IMR-90 (cell line): ENCODE results near the gene TRNT1. TPM values are rescaled to one million over a fixed set of nuclear protein-coding genes. Genes with fewer than 3 reads are reported as not detected.

ENCODE experiments used
- ATAC-seq: fragments of 200-7000 bp; cut with Tn5 transposase; 2 replicates; pipeline ENCODE4 v1.9.1; 2020; ENCODE audit warnings: low read depth, mild to moderate bottlenecking, moderate library complexity
- BruUV-seq: library from RNA; stranded (reverse); fragments of 400-500 nt; replicated peaks from 2 replicates; lab custom pipeline; 2021; lab: Mats Ljungman, UMichigan
- CTCF ChIA-PET: fragments of 300-600 bp; formaldehyde crosslinking; extraction: SDS; loops from one replicate; lab custom pipeline; 2021; ENCODE audit warnings: antibody characterized with exemption; lab: Yijun Ruan, JAX
- POLR2A ChIA-PET: fragments of 300-600 bp; sonication (Branson Sonifier 250); formaldehyde crosslinking; loops from one replicate; lab custom pipeline; 2022; ENCODE audit warnings: antibody characterized with exemption; ENCODE audit not compliant: unreplicated experiment; lab: Charles Lee
- DNase-seq: peaks from one replicate; pipeline ENCODE4 v3.0.0; 2013
- H2AFZ ChIP-seq: replicated peaks from 2 replicates; pipeline ENCODE3; 2013; ENCODE audit warnings: low read length, mild to moderate bottlenecking; ENCODE audit not compliant: poor library complexity
- H2AK5ac ChIP-seq: 2 replicates; pipeline ENCODE4 v1.6.1; 2013; ENCODE audit warnings: low read depth, low read length, inconsistent platforms
- H2AK9ac ChIP-seq: replicated peaks from 2 replicates; pipeline ENCODE3; 2013; ENCODE audit warnings: mild to moderate bottlenecking, low read depth, low read length, moderate library complexity; ENCODE audit not compliant: poor library complexity
- H2BK120ac ChIP-seq: 2 replicates; pipeline ENCODE4 v1.6.1; 2013; ENCODE audit warnings: low read depth, low read length, inconsistent platforms
- H2BK15ac ChIP-seq: 3 replicates; pipeline ENCODE4 v1.6.1; 2013; ENCODE audit warnings: low read depth, low read length, inconsistent platforms
- H2BK20ac ChIP-seq: 2 replicates; pipeline ENCODE4 v1.6.1; 2013; ENCODE audit warnings: low read depth, mild to moderate bottlenecking, inconsistent platforms, low read length, moderate library complexity
- H2BK5ac ChIP-seq: 2 replicates; pipeline ENCODE4 v1.6.1; 2013; ENCODE audit warnings: mild to moderate bottlenecking, low read depth, low read length, inconsistent platforms; ENCODE audit not compliant: poor library complexity, severe bottlenecking
- H3K14ac ChIP-seq: replicated peaks from 2 replicates; pipeline ENCODE4 v1.6.1; 2013; ENCODE audit warnings: low read depth, low read length, inconsistent platforms
- H3K18ac ChIP-seq: 2 replicates; pipeline ENCODE4 v1.6.1; 2013; ENCODE audit warnings: low read depth, low read length, control low read depth
- H3K23ac ChIP-seq: 2 replicates; pipeline ENCODE4 v1.6.1; 2013; ENCODE audit warnings: low read depth, low read length, inconsistent platforms
- H3K27ac ChIP-seq: 2 replicates; pipeline ENCODE4 v1.5.1; 2013; ENCODE audit warnings: mild to moderate bottlenecking, control low read depth, low read length; ENCODE audit not compliant: insufficient read depth
- H3K27me3 ChIP-seq: 2 replicates; pipeline ENCODE4 v1.6.1; 2013; ENCODE audit warnings: low read length; ENCODE audit not compliant: control insufficient read depth, insufficient read depth
- H3K36me3 ChIP-seq: 2 replicates; pipeline ENCODE4 v1.6.1; 2013; ENCODE audit warnings: low read length, mixed read lengths; ENCODE audit not compliant: control insufficient read depth, insufficient read depth
- H3K4ac ChIP-seq: 2 replicates; pipeline ENCODE4 v1.6.1; 2013; ENCODE audit warnings: low read depth, low read length, inconsistent platforms
- H3K4me1 ChIP-seq: 2 replicates; pipeline ENCODE4 v1.6.1; 2013; ENCODE audit warnings: low read length, mixed read lengths; ENCODE audit not compliant: control insufficient read depth, insufficient read depth
- H3K4me2 ChIP-seq: 2 replicates; pipeline ENCODE4 v1.6.1; 2013; ENCODE audit warnings: low read depth, mild to moderate bottlenecking, control low read depth, low read length, moderate library complexity
- H3K4me3 ChIP-seq: 2 replicates; pipeline ENCODE4 v1.5.1; 2013; ENCODE audit warnings: low read depth, mild to moderate bottlenecking, control low read depth, low read length, moderate library complexity; ENCODE audit not compliant: insufficient read depth
- H3K56ac ChIP-seq: 2 replicates; pipeline ENCODE4 v1.6.1; 2013; ENCODE audit warnings: low read length, inconsistent platforms; ENCODE audit not compliant: insufficient read depth; ENCODE audit errors: extremely low read depth
- H3K79me1 ChIP-seq, 2 experiments: 2 replicates each; pipeline ENCODE4 v1.6.1; 2013; ENCODE audit warnings: low read length in 2 of 2, inconsistent platforms in 1 of 2, low read depth in 1 of 2
- H3K9ac ChIP-seq: 2 replicates; pipeline ENCODE4 v1.6.1; 2013; ENCODE audit warnings: low read depth, low read length, control low read depth
- H3K9me1 ChIP-seq: 2 replicates; pipeline ENCODE4 v1.6.1; 2013; ENCODE audit warnings: low read length, inconsistent platforms; ENCODE audit not compliant: insufficient read depth
- H3K9me3 ChIP-seq: 2 replicates; pipeline ENCODE4 v1.6.1; 2013; ENCODE audit warnings: low read length; ENCODE audit not compliant: control insufficient read depth, insufficient read depth
- H4K20me1 ChIP-seq: 2 replicates; pipeline ENCODE4 v1.6.1; 2013; ENCODE audit warnings: low read length, inconsistent platforms; ENCODE audit not compliant: insufficient read depth
- H4K5ac ChIP-seq: 2 replicates; pipeline ENCODE4 v1.6.1; 2013; ENCODE audit warnings: mild to moderate bottlenecking, low read depth, low read length, control low read depth
- H4K8ac ChIP-seq, 2 experiments: 2 replicates each; pipeline ENCODE4 v1.6.1; 2013; ENCODE audit warnings: low read depth in 2 of 2, low read length in 2 of 2, control low read depth in 1 of 2, inconsistent platforms in 1 of 2
- H4K91ac ChIP-seq: 2 replicates; pipeline ENCODE4 v1.6.1; 2013; ENCODE audit warnings: low read depth, low read length, inconsistent platforms; ENCODE audit not compliant: insufficient read depth
- BHLHE40 ChIP-seq: fragments of 150-350 bp; IDR thresholded peaks from 2 replicates; pipeline ENCODE4 v1.6.1; 2016; ENCODE audit warnings: mild to moderate bottlenecking, low read depth, low read length
- CEBPB ChIP-seq: IDR thresholded peaks from 2 replicates; pipeline ENCODE4 v1.6.1; 2012; ENCODE audit warnings: low read depth, low read length, improper control_type of control experiment
- CHD1 ChIP-seq: IDR thresholded peaks from 2 replicates; pipeline ENCODE4 v1.6.1; 2012; ENCODE audit warnings: low read depth, low read length, improper control_type of control experiment
- FOS ChIP-seq: fragments of 150-350 bp; IDR thresholded peaks from 2 replicates; pipeline ENCODE4 v1.6.1; 2016; ENCODE audit warnings: low read depth, low read length
- MAFK ChIP-seq: IDR thresholded peaks from 2 replicates; pipeline ENCODE4 v1.6.1; 2012; ENCODE audit warnings: low read depth, low read length, improper control_type of control experiment
- MAZ ChIP-seq: IDR thresholded peaks from 2 replicates; pipeline ENCODE4 v1.6.1; 2012; ENCODE audit warnings: low read depth, mild to moderate bottlenecking, low read length, improper control_type of control experiment, moderate library complexity, borderline replicate concordance
- MXI1 ChIP-seq: IDR thresholded peaks from 2 replicates; pipeline ENCODE4 v1.6.1; 2012; ENCODE audit warnings: low read depth, mild to moderate bottlenecking, low read length, moderate library complexity, borderline replicate concordance
- NFE2L2 ChIP-seq: fragments of 150-350 bp; IDR thresholded peaks from 2 replicates; pipeline ENCODE4 v1.6.1; 2016; ENCODE audit warnings: low read depth, mild to moderate bottlenecking, low read length
- POLR2A ChIP-seq: IDR thresholded peaks from 2 replicates; pipeline ENCODE4 v1.6.1; 2012; ENCODE audit warnings: mild to moderate bottlenecking, low read depth, low read length
- RAD21 ChIP-seq: IDR thresholded peaks from 2 replicates; pipeline ENCODE4 v1.6.1; 2012; ENCODE audit warnings: low read length, improper control_type of control experiment
- RCOR1 ChIP-seq: IDR thresholded peaks from 2 replicates; pipeline ENCODE4 v1.6.1; 2012; ENCODE audit warnings: mild to moderate bottlenecking, low read length, improper control_type of control experiment; ENCODE audit not compliant: insufficient replicate concordance
- RFX5 ChIP-seq: IDR thresholded peaks from 2 replicates; pipeline ENCODE4 v1.8.0; 2012; ENCODE audit warnings: low read depth, mild to moderate bottlenecking, low read length, moderate library complexity
- SMC3 ChIP-seq: fragments of 150-350 bp; IDR thresholded peaks from 2 replicates; pipeline ENCODE4 v1.6.1; 2016; ENCODE audit warnings: low read depth, mild to moderate bottlenecking, antibody characterized with exemption, low read length, moderate library complexity
- WGBS, 2 experiments: methylation state at CpG; one replicate each; pipeline versions ENCODE4 v1.1.5 to v1.1.7; 2013; ENCODE audit warnings: missing lambda C conversion rate in 2 of 2; ENCODE audit not compliant: insufficient read length in 1 of 2; ENCODE audit errors: extremely low coverage in 2 of 2; 5-methylcytosine and 5-hydroxymethylcytosine counted together
- dilution Hi-C: fragments of 300-500 bp; cut with HindIII; formaldehyde crosslinking; loops from one replicate; pipeline ENCODE4 v1.14.3; 2018; ENCODE audit warnings: low sequenced_read_pairs; ENCODE audit not compliant: unreplicated experiment
- in situ Hi-C: fragments of 300-500 bp; cut with MboI; formaldehyde crosslinking; loops from 3 replicates; pipeline ENCODE4 v1.14.3; 2019; ENCODE audit warnings: low sequenced_read_pairs, inconsistent platforms, mixed read lengths
- intact Hi-C: fragments of 100-400 bp; cut with micrococcal nuclease; formaldehyde crosslinking; loops from 2 replicates; pipeline ENCODE4 v1.10.0; 2022
- polyA plus RNA-seq, 3 experiments: library from polyadenylated mRNA; depleted of rRNA; stranded (reverse); fragments of >200 nt; gene quantifications; 2 replicates each; pipeline ENCODE4 v1.2.3, GENCODE V29; 2012; ENCODE audit warnings: low replicate concordance in 1 of 3
- total RNA-seq: library from RNA; depleted of rRNA; stranded (reverse); fragments of >200 nt; gene quantifications from 2 replicates; pipeline ENCODE4 v1.2.3, GENCODE V29; 2012
- TF ChIP-seq, protein P1 (sequence below): fragments of 150-350 bp; IDR thresholded peaks from 2 replicates; pipeline ENCODE4 v1.6.1; 2017; ENCODE audit warnings: mild to moderate bottlenecking, antibody characterized with exemption, low read length, low read depth
- TF ChIP-seq, protein P2 (sequence below): fragments of 150-350 bp; IDR thresholded peaks from 2 replicates; pipeline ENCODE4 v1.6.1; 2016; ENCODE audit warnings: low read depth, mild to moderate bottlenecking, low read length, moderate library complexity, borderline replicate concordance
- TF ChIP-seq, protein P3 (sequence below): conservative IDR thresholded peaks from 2 replicates; pipeline ENCODE4 v1.5.1; 2012; ENCODE audit warnings: mild to moderate bottlenecking, low read depth, low read length, improper control_type of control experiment

TRNT1 gene
- total and polyA plus RNA-seq, 2 of the 4 experiments (the other 2 are of a cell fraction): 11.8 to 12.3 TPM

DNA sequence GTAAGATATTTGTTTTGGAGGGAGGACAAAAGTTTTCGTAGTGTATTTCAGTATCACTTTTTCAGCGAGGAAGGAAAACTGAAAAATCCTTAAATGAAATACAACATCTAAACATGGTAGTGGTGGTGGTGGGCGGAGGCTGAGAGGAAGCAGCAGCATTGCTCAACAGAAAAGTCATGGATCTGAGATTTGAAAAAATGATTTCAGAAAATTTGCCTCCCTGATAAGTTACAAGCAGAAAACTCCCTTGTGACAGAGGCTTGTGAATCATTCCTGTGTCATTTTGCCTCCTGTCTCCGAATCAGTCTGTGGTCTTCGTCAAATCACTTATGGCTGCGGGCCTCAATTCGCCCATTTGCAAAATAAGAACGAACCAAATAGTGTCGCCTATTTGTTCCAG lies 53.7 kb downstream of the TRNT1 start:
- intact Hi-C loops (no loop called here), in situ Hi-C loops (no loop called here), dilution Hi-C loops (no loop called here)
- H2BK20ac ChIP-seq: no peak overlapping the region
- no peak overlapping the region for H3K18ac ChIP-seq
- no peak overlapping the region for H2AFZ ChIP-seq
- H2BK5ac ChIP-seq: no peak overlapping the region
- TF ChIP-seq POLR2A (no peak), RAD21 (no peak), MAZ (no peak), RFX5 (no peak), CEBPB (no peak), SMC3 (no peak), NFE2L2 (no peak), BHLHE40 (no peak), MAFK (no peak), MXI1 (no peak), FOS (no peak), RCOR1 (no peak), CHD1 (no peak)
- TF ChIP-seq, protein P1, sequence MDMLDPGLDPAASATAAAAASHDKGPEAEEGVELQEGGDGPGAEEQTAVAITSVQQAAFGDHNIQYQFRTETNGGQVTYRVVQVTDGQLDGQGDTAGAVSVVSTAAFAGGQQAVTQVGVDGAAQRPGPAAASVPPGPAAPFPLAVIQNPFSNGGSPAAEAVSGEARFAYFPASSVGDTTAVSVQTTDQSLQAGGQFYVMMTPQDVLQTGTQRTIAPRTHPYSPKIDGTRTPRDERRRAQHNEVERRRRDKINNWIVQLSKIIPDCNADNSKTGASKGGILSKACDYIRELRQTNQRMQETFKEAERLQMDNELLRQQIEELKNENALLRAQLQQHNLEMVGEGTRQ: no peak
- TF ChIP-seq, protein P2, sequence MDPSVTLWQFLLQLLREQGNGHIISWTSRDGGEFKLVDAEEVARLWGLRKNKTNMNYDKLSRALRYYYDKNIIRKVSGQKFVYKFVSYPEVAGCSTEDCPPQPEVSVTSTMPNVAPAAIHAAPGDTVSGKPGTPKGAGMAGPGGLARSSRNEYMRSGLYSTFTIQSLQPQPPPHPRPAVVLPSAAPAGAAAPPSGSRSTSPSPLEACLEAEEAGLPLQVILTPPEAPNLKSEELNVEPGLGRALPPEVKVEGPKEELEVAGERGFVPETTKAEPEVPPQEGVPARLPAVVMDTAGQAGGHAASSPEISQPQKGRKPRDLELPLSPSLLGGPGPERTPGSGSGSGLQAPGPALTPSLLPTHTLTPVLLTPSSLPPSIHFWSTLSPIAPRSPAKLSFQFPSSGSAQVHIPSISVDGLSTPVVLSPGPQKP: no peak
- TF ChIP-seq, protein P3, sequence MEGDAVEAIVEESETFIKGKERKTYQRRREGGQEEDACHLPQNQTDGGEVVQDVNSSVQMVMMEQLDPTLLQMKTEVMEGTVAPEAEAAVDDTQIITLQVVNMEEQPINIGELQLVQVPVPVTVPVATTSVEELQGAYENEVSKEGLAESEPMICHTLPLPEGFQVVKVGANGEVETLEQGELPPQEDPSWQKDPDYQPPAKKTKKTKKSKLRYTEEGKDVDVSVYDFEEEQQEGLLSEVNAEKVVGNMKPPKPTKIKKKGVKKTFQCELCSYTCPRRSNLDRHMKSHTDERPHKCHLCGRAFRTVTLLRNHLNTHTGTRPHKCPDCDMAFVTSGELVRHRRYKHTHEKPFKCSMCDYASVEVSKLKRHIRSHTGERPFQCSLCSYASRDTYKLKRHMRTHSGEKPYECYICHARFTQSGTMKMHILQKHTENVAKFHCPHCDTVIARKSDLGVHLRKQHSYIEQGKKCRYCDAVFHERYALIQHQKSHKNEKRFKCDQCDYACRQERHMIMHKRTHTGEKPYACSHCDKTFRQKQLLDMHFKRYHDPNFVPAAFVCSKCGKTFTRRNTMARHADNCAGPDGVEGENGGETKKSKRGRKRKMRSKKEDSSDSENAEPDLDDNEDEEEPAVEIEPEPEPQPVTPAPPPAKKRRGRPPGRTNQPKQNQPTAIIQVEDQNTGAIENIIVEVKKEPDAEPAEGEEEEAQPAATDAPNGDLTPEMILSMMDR: no peak
- H3K23ac ChIP-seq: no peak overlapping the region
- H2BK15ac ChIP-seq: no peak overlapping the region
- H3K27ac ChIP-seq: no peak overlapping the region
- ATAC-seq: no peak
- ChIA-PET CTCF (no interaction called here), POLR2A (no interaction called here)
- no peak overlapping the region for H3K14ac ChIP-seq
- no peaks in the 10 kb centered on the region for H3K36me3 ChIP-seq
- no peaks in the 10 kb centered on the region for H3K4me1 ChIP-seq
- H3K79me1 ChIP-seq: peaks cover 9 to 13% of the 10 kb centered on the region in 2 experiments
- H3K27me3 ChIP-seq: no peaks in the 10 kb centered on the region
- WGBS, 2 experiments: 57% methylated on average over 3 of the region's 9 CpGs; no CpG with 5 or more reads in 1 of the 2 experiments
- no peaks in the 10 kb centered on the region for H4K20me1 ChIP-seq
- H2AK5ac ChIP-seq: no peak overlapping the region
- BruUV-seq: no TSS peak
- no peak overlapping the region for H4K91ac ChIP-seq
- H4K5ac ChIP-seq: no peak overlapping the region
- no peak overlapping the region for H3K4me2 ChIP-seq
- H3K9me3 ChIP-seq: no peaks in the 10 kb centered on the region
- no peaks in the 10 kb centered on the region for H3K9me1 ChIP-seq
- H2BK120ac ChIP-seq: no peak overlapping the region
- H4K8ac ChIP-seq: no peak overlapping the region; a peak in 1 of 4 replicates
- DNase-seq: peak; percentile 1
- H2AK9ac ChIP-seq: peak overlapping the region; percentile 79
- H3K9ac ChIP-seq: no peak overlapping the region
- H3K4ac ChIP-seq: no peak overlapping the region
- no peak overlapping the region for H3K4me3 ChIP-seq
- H3K56ac ChIP-seq: no peak overlapping the region
